H1 (cell line): ENCODE data around the gene B3GALT4.
A peak's percentile ranks its signal among the peaks of the same experiment; 100 is the strongest.

ENCODE experiments used
- CHD2 ChIP-seq: IDR thresholded peaks from 2 replicates; pipeline ENCODE4 v1.6.1; 2012; ENCODE audit warnings: low read length, improper control_type of control experiment
- MAFK ChIP-seq: IDR thresholded peaks from 2 replicates; pipeline ENCODE4 v1.6.1; 2012; ENCODE audit warnings: low read depth, mild to moderate bottlenecking, improper control_type of control experiment, low read length
- POLR2A ChIP-seq, 2 experiments: IDR thresholded peaks; 1 replicate in 1 of 2; 2 replicates in 1 of 2; pipeline ENCODE4 v1.6.1; 2011; ENCODE audit warnings: low read depth in 2 of 2, low read length in 2 of 2, mild to moderate bottlenecking in 2 of 2; ENCODE audit errors: control extremely low read depth in 1 of 2
- POLR2AphosphoS5 ChIP-seq: IDR thresholded peaks from 2 replicates; pipeline ENCODE4 v1.6.1; 2011; ENCODE audit warnings: low read depth, low read length
- RFX5 ChIP-seq: IDR thresholded peaks from 2 replicates; pipeline ENCODE4 v1.6.1; 2011; ENCODE audit warnings: low read depth, low read length, improper control_type of control experiment, borderline replicate concordance
- SIN3A ChIP-seq, 2 experiments: IDR thresholded peaks in 1 of 2; conservative IDR thresholded peaks in 1 of 2; 2 replicates each; pipeline ENCODE4 v1.6.1; 2011 to 2012; ENCODE audit warnings: low read length in 2 of 2, improper control_type of control experiment in 1 of 2, low read depth in 1 of 2, mild to moderate bottlenecking in 1 of 2
- SP1 ChIP-seq: IDR thresholded peaks from 2 replicates; pipeline ENCODE4 v1.6.1; 2011; ENCODE audit warnings: low read depth, low read length
- SRF ChIP-seq: IDR thresholded peaks from 2 replicates; pipeline ENCODE4 v1.6.1; 2011; ENCODE audit warnings: mild to moderate bottlenecking, low read depth, low read length, moderate library complexity
- ZNF274 ChIP-seq: IDR thresholded peaks from 2 replicates; pipeline ENCODE4 v1.7.0; 2012; ENCODE audit warnings: low read length, borderline replicate concordance; ENCODE audit errors: extremely low read depth
- TF ChIP-seq, protein P1 (sequence below), 3 experiments: IDR thresholded peaks; 1 replicate in 2 of 3; 2 replicates in 1 of 3; pipeline versions ENCODE4 v1.5.1 to v1.6.1; 2011; ENCODE audit warnings: low read length in 3 of 3, mild to moderate bottlenecking in 3 of 3, inconsistent platforms in 2 of 3, low read depth in 1 of 3, moderate library complexity in 1 of 3; ENCODE audit not compliant: insufficient read depth in 1 of 3; ENCODE audit errors: control extremely low read depth in 1 of 3
- TF ChIP-seq, protein P2 (sequence below): IDR thresholded peaks from 2 replicates; pipeline ENCODE4 v1.6.1; 2011; ENCODE audit warnings: low read length, improper control_type of control experiment
- TF ChIP-seq, protein P3 (sequence below): IDR thresholded peaks from 2 replicates; pipeline ENCODE4 v1.6.1; 2012; ENCODE audit warnings: inconsistent platforms

DNA sequence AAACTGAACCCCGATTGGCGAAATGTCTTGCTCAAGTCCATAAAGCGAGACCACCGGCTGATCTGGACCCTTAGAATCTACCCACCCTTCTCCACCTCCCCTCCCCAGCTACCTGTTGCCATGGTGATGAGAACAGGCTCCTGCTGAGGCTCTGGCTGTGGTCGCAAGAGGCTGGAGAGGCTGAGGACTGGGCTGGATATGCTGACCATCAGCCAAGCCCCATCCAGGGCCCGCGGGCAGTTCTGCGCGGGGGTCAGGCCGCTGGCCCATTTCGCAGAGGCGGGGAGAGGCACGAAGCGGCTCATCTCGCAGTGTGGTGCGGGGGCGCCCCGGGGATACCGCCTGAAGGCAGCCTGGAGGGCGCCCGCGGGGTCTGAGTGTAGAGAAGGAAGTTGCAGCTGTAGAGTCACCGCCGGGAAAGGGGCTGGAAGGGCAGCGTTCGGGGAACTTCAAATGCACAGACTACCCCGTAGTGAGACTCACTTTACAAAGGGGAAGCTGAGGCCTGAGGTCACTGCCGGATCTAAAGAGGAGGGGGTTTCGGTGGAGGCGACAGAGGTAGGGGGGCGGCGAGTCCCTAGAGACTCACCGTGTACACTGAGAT lies 36.3 kb downstream of the B3GALT4 start:
- TF ChIP-seq, protein P1, sequence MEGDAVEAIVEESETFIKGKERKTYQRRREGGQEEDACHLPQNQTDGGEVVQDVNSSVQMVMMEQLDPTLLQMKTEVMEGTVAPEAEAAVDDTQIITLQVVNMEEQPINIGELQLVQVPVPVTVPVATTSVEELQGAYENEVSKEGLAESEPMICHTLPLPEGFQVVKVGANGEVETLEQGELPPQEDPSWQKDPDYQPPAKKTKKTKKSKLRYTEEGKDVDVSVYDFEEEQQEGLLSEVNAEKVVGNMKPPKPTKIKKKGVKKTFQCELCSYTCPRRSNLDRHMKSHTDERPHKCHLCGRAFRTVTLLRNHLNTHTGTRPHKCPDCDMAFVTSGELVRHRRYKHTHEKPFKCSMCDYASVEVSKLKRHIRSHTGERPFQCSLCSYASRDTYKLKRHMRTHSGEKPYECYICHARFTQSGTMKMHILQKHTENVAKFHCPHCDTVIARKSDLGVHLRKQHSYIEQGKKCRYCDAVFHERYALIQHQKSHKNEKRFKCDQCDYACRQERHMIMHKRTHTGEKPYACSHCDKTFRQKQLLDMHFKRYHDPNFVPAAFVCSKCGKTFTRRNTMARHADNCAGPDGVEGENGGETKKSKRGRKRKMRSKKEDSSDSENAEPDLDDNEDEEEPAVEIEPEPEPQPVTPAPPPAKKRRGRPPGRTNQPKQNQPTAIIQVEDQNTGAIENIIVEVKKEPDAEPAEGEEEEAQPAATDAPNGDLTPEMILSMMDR (IDR thresholded peaks at IDR 0.05; ENCODE audit: control extremely low read depth in 1 of 3, insufficient read depth in 1 of 3, low read depth in 1 of 3, low read length in 3 of 3), result no peak
- TF ChIP-seq MAFK (no peak), POLR2AphosphoS5 (no peak), POLR2A (IDR thresholded peaks at IDR 0.05; ENCODE audit: control extremely low read depth in 1 of 2, low read depth in 2 of 2, low read length in 2 of 2) (no peak), CHD2 (no peak), RFX5 (no peak), SIN3A (conservative IDR thresholded peaks at IDR 0.05 in 1 of 2, IDR thresholded peaks at IDR 0.05 in 1 of 2; ENCODE audit: low read depth in 1 of 2, low read length in 2 of 2) (peak in 1 of 2 experiments; percentile 46; a peak in 2 of 4 replicates), SP1 (no peak), ZNF274 (no peak), SRF (no peak)
- TF ChIP-seq, protein P2, sequence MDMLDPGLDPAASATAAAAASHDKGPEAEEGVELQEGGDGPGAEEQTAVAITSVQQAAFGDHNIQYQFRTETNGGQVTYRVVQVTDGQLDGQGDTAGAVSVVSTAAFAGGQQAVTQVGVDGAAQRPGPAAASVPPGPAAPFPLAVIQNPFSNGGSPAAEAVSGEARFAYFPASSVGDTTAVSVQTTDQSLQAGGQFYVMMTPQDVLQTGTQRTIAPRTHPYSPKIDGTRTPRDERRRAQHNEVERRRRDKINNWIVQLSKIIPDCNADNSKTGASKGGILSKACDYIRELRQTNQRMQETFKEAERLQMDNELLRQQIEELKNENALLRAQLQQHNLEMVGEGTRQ, result no peak
- TF ChIP-seq, protein P3, sequence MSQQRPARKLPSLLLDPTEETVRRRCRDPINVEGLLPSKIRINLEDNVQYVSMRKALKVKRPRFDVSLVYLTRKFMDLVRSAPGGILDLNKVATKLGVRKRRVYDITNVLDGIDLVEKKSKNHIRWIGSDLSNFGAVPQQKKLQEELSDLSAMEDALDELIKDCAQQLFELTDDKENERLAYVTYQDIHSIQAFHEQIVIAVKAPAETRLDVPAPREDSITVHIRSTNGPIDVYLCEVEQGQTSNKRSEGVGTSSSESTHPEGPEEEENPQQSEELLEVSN, result no peak
